Measurements from ENCODE around the gene RRP8. TPM values are rescaled to one million over a fixed set of nuclear protein-coding genes. Genes with fewer than 3 reads are reported as not detected.

RRP8 gene
- total and polyA plus RNA-seq, 9 of the 15 experiments (the other 6 are each of a cell fraction or from before 2014, with no cell fraction given) = 5.7 to 47.3 (median 32.6) TPM

DNA sequence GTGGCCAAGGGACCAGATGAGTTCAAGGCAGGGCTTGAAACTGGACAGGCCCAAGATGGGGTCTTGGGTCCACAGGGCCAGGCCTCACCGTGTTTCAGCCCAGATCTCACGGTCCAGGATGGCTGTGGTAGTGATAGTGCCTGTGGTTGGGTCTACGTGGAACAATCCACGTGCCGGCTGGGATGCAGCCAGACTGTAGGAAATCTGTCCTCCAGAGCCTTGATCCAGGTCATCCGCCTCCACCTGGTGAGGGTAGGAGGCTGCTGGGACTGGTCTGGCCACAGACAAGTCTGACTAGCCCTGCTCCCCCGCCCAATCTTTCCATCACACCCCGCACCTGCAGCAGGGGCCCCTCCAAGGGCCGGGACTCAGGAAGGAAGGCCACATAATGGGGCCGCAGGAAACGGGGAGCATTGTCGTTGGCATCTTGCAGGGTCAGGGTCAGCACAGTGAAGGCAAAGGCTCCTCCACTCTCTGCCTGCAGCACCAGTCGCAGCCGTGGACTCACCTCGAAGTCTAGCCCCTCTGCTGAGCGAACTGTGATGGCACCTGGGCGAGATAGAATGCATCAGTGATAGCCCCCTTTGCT is 22.5 kb upstream of the RRP8 start:
- Histone ChIP-seq H3K4me2 (ENCODE audit: insufficient read depth, low read length) (no peak overlapping the region), H3K79me2 (ENCODE audit: control insufficient read depth, insufficient read depth, low read length) (no peaks in the 10 kb centered on the region), H3K9me1 (ENCODE audit: control insufficient read depth, insufficient read depth, low read length) (no peaks in the 10 kb centered on the region), H3K9me3 (replicated peaks; ENCODE audit: control insufficient read depth, insufficient read depth, low read depth, low read length) (no peaks in the 10 kb centered on the region), H3K27ac (ENCODE audit: extremely low read depth, low read depth, low read length) (no peak overlapping the region), H3K27me3 (ENCODE audit: control insufficient read depth in 2 of 2, insufficient read depth in 2 of 2, low read length in 2 of 2) (peaks cover 3 to 37% of the 10 kb centered on the region in 2 experiments; a peak in 4 of 5 replicates), H3K4me3 (no peak overlapping the region), H3K4me1 (replicated peaks in 1 of 2; ENCODE audit: control insufficient read depth in 2 of 2, insufficient read depth in 2 of 2, low read length in 2 of 2) (peaks cover 0 to 38% of the 10 kb centered on the region in 2 experiments; a peak in 2 of 5 replicates), H2AFZ (ENCODE audit: low read depth, low read length) (no peak overlapping the region), H4K20me1 (replicated peaks; ENCODE audit: control insufficient read depth, insufficient read depth, low read length) (no peaks in the 10 kb centered on the region), H3K9ac (ENCODE audit: insufficient read depth in 1 of 2, low read depth in 2 of 2, low read length in 2 of 2) (peak overlapping the region in 1 of 2 experiments; percentile 37; a peak in 1 of 4 replicates), H3K36me3 (ENCODE audit: control insufficient read depth, insufficient read depth, low read length) (no peaks in the 10 kb centered on the region)
- in situ Hi-C loops (cut with MboI) = no loop called here
- intact Hi-C loops (cut with micrococcal nuclease) = no loop called here
- WGBS (ENCODE audit: insufficient coverage, low coverage, missing lambda C conversion rate) = 20% methylated on average over 17 of the region's 17 CpGs
- no TSS peak for BruUV-seq (replicated peaks)
- no peak for TF ChIP-seq POLR2B (IDR thresholded peaks at IDR 0.05; ENCODE audit: low read depth, partially characterized antibody)
- TF ChIP-seq, protein P1, sequence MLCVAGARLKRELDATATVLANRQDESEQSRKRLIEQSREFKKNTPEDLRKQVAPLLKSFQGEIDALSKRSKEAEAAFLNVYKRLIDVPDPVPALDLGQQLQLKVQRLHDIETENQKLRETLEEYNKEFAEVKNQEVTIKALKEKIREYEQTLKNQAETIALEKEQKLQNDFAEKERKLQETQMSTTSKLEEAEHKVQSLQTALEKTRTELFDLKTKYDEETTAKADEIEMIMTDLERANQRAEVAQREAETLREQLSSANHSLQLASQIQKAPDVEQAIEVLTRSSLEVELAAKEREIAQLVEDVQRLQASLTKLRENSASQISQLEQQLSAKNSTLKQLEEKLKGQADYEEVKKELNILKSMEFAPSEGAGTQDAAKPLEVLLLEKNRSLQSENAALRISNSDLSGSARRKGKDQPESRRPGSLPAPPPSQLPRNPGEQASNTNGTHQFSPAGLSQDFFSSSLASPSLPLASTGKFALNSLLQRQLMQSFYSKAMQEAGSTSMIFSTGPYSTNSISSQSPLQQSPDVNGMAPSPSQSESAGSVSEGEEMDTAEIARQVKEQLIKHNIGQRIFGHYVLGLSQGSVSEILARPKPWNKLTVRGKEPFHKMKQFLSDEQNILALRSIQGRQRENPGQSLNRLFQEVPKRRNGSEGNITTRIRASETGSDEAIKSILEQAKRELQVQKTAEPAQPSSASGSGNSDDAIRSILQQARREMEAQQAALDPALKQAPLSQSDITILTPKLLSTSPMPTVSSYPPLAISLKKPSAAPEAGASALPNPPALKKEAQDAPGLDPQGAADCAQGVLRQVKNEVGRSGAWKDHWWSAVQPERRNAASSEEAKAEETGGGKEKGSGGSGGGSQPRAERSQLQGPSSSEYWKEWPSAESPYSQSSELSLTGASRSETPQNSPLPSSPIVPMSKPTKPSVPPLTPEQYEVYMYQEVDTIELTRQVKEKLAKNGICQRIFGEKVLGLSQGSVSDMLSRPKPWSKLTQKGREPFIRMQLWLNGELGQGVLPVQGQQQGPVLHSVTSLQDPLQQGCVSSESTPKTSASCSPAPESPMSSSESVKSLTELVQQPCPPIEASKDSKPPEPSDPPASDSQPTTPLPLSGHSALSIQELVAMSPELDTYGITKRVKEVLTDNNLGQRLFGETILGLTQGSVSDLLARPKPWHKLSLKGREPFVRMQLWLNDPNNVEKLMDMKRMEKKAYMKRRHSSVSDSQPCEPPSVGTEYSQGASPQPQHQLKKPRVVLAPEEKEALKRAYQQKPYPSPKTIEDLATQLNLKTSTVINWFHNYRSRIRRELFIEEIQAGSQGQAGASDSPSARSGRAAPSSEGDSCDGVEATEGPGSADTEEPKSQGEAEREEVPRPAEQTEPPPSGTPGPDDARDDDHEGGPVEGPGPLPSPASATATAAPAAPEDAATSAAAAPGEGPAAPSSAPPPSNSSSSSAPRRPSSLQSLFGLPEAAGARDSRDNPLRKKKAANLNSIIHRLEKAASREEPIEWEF (CRISPR knock-in tag; IDR thresholded peaks at IDR 0.05) = no peak
- TF ChIP-seq ZKSCAN1 (IDR thresholded peaks at IDR 0.05; ENCODE audit: low read depth, low read length) = no peak
- TF ChIP-seq SMARCC2 (IDR thresholded peaks at IDR 0.05; ENCODE audit: low read depth) = no peak
- TF ChIP-seq FOXP1 (CRISPR knock-in tag; IDR thresholded peaks at IDR 0.05) = no peak
- TF ChIP-seq MEF2D (tag; conservative IDR thresholded peaks at IDR 0.05; ENCODE audit: low read depth) = no peak
- no peak for TF ChIP-seq L3MBTL2 (IDR thresholded peaks at IDR 0.05)
- TF ChIP-seq ZNF384 (IDR thresholded peaks at IDR 0.05; ENCODE audit: low read depth, low read length) = no peak
- TF ChIP-seq ZNF23 (CRISPR knock-in tag; IDR thresholded peaks at IDR 0.05) = no peak
- no peak for TF ChIP-seq TCF7L2 (IDR thresholded peaks at IDR 0.05; ENCODE audit: low read depth, low read length)
- ATAC-seq = no peak
- CTCF ChIA-PET (ENCODE audit: low intra/inter-chr PET ratio) = no interaction called here
- no peak for DNase-seq (ENCODE audit: extremely low read depth in 1 of 4, low spot score in 3 of 4)
- FAIRE-seq = no peak
- POLR2A ChIA-PET = interaction anchor here (0.5 to 2.0 kb wide), 2 partner anchors 10 to 57 kb away, joined by 3 to 6 read pairs; partner anchors contain the start of gene MRPL17

Data from K562 (cell line).